AG08395 (cell line): ENCODE measurements around the gene OR51I1.

Experiments
- DNase-seq: peaks from one replicate; pipeline ENCODE4 v3.0.0; 2012; ENCODE audit warnings: mixed read lengths, low spot score

Gene OR51I1, protein sequence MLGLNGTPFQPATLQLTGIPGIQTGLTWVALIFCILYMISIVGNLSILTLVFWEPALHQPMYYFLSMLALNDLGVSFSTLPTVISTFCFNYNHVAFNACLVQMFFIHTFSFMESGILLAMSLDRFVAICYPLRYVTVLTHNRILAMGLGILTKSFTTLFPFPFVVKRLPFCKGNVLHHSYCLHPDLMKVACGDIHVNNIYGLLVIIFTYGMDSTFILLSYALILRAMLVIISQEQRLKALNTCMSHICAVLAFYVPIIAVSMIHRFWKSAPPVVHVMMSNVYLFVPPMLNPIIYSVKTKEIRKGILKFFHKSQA

DNA sequence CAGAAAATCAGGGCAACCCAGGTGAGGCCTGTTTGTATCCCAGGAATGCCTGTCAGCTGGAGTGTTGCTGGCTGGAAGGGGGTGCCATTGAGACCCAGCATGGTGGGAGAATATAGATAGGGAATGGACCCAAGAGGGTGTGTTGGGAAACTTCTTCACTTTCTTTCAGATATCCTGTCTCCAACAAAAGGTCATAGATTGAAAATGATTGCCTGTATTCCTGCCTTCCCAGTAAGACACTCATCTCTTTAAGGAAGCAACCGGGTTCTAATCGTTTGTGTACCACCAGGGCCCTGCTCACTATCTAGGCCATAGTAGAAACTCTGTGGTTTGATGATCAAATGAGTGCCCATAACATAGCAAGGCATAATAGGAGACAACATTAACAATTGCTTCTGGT, at the start of gene OR51I1:
OR51I1 (minus strand) TSS at position 101 of the 400 bp plus-strand sequence; CDS start at position 101, 0 bp downstream.
- no peak for DNase-seq

DNA sequence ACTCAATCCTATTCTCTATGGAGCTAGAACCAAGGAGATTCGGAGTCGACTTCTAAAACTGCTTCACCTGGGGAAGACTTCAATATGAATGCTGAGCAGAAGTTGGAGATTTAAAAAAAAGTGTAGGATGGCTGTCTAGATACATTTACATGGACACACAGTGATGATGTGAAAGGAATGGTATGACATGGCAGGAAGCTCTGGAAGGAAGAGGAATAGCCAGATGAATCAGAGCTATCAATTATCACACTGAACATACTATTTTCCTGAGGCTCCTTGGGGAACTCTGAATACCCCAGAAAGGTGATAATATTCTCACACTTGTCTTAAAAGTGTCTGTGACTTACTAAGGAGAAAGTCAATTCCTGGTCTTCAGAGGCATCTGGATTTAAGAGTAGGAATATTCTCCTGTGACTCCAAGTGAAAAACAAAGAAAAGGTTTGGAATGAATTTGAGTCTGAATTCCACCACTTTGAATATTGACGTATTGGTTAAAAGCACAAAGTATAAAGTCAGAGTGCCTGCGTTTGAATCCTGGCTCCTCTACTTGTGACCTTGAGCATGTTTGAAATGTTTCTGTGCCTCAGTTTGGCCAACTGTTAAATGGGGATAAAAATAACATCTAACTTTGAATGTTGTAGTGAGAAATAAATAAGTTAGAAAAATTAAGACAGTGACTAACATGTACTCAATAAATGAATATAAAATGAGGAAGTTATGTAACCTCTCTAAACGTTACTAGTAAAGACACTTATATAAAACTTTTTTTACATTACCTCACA, 48.5 kb upstream of the OR51I1 start:
- DNase-seq = no peak

DNA sequence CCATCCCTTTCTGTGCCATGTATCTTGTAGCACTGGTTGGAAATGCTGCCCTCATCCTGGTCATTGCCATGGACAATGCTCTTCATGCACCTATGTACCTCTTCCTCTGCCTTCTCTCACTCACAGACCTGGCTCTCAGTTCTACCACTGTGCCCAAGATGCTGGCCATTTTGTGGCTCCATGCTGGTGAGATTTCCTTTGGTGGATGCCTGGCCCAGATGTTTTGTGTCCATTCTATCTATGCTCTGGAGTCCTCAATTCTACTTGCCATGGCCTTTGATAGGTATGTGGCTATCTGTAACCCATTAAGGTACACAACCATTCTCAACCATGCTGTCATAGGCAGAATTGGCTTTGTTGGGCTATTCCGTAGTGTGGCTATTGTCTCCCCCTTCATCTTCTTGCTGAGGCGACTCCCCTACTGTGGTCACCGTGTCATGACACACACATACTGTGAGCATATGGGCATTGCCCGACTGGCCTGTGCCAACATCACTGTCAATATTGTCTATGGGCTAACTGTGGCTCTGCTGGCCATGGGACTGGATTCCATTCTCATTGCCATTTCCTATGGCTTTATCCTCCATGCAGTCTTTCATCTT, 47.6 kb upstream of the OR51I1 start:
- no peak for DNase-seq

DNA sequence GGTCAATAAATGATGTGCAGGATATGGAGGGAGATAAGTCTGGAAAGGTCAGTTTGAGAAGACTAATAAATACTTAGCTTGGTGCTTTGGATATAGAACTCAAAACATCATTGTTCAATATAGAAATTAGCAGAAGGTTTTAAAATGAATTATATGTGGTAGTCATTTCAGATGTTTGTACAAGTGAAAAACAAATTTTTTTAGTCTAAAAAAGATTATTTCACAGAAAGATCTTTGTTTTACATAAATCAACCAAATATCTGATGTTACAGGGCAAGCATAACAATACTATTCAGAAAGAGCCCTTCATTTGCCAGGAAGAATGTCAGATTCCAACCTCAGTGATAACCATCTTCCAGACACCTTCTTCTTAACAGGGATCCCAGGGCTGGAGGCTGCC, 47.1 kb upstream of the OR51I1 start, which contains the start of gene OR52D1:
OR52D1 (plus strand) TSS at position 301 of the 400 bp plus-strand sequence; CDS start at position 323, 22 bp downstream.
- DNase-seq = no peak

DNA sequence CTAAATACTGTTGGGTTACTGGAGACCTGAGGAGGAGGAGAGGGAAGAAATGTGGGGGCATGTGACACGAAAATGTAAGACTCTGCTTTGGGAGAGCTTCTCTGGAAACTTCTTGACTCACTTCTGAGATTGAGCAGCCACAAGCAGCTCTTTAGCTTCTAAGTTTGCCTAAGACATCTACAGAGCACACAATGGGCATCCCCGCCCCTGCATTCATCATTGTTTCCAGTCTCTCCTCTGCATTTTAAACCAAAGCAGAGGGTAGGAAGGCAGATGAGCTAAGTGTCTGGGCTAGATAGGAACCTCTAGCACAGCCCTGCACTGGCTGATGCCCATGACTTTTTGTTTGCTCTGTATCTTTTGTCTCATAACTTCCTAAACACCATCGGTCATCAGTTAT, 45.1 kb upstream of the OR51I1 start:
- no peak for DNase-seq

DNA sequence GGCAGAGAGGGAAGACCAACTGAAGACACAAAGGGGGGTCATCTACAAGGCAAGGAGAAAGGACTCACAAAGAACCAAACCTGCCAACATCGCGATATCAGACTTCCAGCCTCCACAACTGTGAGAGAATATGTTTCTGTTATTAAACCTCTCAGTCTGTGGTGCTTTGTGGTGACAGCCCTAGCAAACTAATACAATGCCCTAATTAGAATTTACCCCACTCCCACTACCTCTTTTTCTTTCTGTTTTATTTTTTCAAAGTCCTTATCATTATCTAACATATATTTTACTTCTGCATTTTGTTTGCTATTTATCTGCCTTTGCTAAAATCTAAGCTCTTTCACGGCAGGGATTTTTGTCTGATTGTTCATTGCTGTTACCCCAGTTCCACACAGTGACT, 44.7 kb upstream of the OR51I1 start:
- no peak for DNase-seq

DNA sequence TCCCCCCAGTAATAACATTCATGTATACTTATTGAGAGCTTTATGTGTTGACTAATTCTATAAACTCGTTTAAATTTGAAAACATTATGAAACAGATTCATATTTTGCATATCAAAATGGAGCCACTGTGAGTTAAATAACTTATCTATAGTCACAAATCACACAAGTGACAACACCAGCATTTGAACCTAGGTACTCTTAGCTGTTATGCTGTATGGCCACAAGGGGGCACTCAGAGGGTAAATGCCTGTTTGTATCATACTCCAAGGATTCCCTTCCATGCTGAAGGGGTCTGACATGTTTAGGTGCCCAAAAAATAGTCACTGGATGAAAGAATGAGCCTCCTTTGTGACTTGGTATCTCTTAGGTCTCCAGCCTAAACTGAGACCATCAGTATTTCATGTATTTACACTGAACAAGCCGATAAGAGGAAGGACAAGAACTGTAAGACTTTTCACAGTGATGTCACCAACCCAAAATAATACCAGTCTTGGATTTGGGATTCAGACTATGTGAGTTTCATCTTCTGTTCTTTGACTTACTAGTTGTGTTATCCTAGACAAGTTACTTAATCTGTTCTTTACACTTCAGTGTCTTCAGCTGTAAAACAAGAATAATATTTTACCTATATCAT, 35.0 kb upstream of the OR51I1 start:
- DNase-seq = peak; percentile 71

DNA sequence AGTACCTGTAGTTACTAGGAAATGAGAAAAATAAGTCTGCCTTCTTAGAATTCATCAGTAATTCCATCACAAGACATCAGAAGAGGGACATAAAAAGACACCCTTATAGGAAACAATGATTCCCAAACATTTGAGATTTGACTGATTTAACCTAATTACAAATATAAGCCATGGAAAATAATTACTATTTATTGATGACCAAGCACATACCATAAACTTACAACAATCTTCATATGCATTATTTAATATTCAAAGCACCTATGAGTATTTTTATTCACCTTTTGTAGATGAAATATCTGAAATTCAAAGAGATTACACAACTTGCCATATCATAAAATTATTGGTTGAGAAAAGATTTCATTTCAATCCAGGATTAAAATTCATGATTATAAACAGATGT, 32.6 kb upstream of the OR51I1 start:
- DNase-seq = no peak

DNA sequence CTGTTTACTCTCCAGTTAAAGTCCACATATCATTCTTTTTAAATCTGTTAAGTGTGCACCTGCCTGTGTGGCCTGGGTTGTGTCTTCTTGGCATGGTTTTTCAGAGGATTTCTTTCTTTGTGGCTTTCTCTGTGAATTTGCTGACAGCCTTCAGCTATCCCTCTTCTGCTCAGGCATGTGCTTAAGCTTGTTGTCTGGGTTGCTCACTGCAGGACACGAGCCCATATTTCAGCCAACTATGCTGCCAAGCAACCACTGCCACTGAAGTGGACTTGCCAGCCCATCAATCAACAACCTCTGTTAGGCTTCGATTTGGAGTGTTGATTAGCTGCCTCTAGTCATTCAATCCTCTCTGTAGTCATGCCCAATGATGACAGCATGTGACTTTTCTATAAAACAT, 26.2 kb upstream of the OR51I1 start:
- DNase-seq = no peak

DNA sequence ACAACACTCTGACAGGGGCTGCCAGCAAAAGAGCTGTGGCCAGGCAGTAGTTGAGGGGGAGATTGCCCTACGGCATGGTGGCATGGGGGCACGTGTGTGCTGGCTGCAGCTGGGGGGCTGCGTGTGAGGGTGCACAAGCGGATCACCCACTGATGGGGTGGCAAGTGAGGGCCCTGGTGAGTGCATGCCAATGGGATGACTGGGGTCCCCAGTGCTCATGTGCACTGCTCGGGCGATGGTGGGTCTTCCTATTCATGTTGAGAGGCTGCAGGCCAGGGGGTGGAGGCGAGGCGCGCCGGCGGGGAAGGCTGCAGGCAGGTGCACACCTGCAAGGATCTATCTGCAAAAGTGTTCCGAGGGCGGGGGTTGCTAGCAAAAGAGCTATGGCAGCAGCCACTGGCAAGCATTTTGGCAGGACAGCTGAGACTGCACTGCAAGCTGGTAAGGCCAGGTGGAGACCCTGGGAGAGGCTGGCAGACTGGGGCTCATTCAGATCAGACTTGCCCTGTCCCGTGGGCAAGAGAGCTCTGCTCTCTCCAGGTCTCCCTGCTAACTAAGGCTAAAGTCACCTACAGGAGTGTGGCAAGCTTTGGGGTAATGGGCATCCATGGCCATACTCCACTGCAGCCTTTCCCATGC, 19.8 kb upstream of the OR51I1 start:
- DNase-seq = no peak

DNA sequence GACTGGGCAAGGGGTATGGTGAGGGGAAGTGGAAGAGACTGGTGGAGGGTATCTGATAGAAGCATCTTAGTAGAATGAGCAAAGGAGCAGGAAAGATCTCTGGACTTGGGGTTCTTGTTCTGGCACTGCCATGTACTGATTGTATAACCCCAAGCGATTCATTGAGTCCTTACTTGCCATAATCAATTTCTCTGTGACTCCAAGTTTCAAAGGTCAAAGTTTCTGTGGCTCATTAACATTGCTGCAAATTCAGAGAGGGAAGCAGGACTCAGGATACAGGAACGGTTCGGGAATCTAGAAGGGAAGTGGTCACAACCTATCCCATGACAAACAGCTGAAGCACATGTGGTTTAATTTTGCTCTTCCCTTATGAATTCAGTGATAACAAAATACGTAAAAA, 8.1 kb upstream of the OR51I1 start:
- DNase-seq = no peak

DNA sequence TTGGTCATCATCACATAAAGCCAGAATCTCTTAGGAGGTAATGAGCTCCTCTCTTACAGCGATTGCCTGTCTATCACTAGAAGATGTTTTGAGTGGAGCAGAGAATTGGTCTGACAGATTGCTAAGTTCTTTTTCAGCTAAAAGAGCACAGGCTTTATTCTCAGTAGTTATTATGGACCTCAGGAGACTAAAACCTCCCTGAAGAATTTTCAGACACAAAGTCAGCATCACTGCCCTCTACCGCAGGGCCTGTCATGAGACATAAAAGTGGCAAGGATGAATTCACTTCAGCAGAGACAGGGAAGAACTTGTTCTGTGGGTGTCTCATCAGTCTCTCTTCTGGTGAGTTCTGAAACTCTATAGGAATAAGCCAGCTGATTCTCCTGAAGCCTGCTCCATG, 7.7 kb upstream of the OR51I1 start, which contains the start of gene OR51I2:
OR51I2 (plus strand) TSS at position 301 of the 400 bp plus-strand sequence. CDS start 4,166 bp downstream, outside the sequence.
- DNase-seq = no peak

DNA sequence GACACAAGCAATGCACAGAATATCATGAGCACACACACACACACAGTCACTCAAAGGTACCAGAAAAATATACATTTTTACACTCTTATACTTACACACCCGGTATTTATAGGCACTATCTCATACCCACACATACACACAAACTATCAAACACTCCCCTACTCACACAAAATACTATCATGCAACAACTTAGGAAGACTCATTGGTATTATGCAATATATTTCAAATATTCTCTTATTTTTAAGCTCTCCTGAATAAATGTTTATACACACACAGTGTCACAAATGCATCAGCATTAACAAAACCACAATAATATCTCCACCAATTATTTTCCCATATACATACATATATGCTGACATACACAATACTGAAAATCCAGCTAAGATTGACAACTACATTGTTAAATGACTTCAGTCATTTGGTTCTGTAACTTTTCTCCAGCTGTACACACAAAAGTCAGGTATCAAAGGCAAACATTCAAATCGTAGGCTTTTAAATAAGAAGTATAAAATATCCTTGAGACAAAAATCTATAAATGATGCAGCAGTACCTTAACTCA, 2.6 kb upstream of the OR51I1 start:
- DNase-seq = no peak

DNA sequence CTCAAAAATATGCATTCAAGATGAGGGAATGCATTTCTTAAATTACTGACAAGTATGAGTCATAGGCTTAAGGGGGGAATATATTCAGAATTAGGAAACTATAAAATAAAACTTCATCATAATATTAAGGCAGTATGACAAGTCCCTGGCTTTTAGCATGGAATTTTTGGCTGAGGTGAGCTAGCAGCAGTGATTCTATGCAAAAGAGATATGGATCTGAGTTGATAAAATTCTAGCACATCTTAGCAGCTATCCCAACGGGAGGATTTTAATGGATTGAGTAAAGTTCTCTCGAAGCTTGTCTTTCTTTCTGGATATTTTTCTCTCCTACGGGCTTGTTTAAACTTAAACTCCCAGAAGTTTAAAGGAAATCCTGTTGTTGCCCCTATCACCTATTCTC, 18.2 kb downstream of the OR51I1 start:
- no peak for DNase-seq

DNA sequence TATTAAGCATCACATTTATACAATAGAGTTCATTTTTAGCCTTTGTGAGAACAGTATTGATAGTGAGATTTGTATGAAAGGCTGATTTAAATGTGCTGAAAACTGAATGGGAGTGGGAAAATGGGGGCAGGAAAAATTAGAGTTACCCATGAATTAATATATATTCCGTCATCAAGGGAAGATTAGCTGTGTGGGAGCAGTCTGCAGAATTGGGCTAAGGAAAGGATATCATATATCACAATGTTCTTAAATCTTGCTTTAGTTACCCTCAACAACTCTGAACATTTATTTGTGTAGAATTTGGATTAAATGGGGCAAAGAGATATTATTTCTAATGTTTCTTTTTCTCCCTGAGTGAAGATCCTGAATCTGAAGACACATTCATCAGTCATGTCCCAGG, 19.5 kb downstream of the OR51I1 start, which contains the start of gene OR51Q1:
OR51Q1 (plus strand) TSS at position 301 of the 400 bp plus-strand sequence; CDS start at position 391, 90 bp downstream.
- no peak for DNase-seq

DNA sequence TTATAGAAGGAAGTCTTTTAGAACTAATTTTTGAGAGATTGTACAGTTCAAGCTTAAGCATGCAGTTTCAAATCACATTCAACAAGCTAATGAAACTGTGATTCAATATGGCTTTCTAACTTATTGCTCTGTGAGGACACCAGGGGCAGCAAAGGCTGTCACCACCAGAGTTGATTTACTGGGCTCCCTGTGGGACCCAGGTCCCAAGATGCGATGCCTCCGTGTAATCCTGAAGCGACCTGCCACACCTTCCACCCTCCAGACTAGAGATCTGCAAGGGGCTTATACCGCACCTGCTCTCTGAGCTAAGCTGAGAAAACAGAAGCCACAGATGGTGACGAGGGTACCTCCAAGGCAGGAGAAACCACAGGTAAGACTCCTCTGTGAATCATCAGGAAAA, 20.3 kb downstream of the OR51I1 start:
- DNase-seq = no peak

DNA sequence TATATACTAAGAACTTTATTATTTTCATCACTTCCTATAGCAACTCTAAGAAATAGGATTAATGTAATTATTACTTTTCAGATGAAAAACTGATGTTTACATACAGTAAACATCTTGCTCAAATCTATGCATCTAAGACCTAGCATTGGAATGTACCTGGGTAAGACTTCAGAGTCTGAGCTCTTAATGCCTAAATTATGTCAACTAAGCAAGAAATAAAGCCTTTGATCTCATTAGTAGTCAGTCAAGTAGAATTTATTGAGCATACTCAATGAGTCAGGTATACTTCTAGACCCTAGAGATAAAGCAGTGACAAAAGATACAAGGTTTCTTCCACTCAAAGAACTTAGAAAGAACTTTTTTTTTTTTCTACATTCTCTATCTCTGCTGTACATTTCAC, 36.1 kb downstream of the OR51I1 start:
- DNase-seq = no peak

DNA sequence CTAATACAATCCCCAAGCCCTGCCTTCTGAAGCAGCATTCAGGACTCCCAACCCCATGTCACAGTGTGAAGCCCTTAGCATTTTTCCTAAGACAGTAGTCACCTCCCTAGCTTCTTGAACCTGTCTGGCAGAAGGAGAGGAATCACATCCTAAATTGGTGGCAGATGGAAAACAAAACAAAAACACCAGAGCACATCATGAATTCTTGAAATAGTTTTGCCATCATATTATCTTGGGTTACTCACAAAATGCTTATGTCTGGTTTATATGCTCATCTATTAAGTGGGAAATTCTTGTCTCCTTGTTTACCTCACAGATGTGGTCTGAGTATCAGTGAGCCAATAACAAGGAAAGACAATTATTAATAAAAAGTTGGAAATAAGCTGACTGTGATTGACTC, 42.4 kb downstream of the OR51I1 start:
- DNase-seq = no peak

DNA sequence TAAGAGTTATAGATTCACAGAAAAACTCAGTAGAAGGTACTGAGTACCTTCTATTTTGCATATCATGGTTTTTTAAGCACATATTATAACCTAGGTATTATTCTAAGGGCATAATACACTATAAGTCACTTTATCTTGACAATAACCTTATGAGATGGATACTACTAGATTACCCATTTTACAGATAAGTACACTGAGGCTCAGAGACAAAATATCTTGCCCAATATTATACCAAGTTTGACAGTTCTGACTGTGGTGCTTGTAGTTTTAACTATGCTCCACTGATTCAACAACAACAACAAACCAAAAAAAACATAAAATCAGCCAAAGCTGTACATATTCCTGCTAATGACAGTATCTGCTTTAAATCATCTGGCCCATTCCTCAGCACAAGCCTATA, 47.2 kb downstream of the OR51I1 start:
- no peak for DNase-seq
